ENCODE measurements around the gene TMEM100.

DNA sequence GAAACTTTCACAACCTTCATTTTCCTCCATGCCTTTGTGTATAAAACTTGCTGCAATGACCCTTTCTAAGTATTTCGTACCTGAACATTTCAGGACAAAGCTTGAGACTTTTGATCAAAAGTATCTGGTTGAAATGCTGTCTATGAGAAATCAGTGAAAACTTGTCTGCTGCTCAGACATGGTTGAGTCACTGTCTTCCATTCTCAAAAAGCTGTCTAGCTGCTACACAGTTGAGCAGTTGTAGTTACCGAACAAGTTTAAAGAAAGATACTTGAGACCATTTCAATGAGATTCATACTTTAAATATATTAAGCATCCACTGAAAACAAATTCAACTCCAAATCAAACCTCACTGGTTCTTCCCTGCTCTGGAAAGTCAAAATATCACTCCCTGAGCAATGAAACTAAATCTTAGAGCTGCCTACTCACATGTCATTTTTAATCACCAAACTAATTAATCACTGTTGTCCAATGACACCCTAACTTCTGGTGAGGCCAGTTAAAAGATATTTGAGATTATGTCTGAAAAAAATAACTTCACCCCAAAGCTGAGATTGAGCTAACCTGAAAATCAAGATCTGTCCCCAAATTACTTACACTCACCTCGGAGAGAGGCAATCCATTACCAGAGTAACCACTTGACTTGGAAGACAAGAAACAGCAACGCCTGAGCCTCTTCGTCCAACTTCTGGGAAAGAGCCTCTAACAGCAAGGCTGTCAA is 488 bp downstream of the TMEM100 start:
- TF ChIP-seq RAD21 (conservative IDR thresholded peaks at IDR 0.05) (no peak), POLR2AphosphoS5 (IDR thresholded peaks at IDR 0.05) (no peak)
- TF ChIP-seq, protein P1, sequence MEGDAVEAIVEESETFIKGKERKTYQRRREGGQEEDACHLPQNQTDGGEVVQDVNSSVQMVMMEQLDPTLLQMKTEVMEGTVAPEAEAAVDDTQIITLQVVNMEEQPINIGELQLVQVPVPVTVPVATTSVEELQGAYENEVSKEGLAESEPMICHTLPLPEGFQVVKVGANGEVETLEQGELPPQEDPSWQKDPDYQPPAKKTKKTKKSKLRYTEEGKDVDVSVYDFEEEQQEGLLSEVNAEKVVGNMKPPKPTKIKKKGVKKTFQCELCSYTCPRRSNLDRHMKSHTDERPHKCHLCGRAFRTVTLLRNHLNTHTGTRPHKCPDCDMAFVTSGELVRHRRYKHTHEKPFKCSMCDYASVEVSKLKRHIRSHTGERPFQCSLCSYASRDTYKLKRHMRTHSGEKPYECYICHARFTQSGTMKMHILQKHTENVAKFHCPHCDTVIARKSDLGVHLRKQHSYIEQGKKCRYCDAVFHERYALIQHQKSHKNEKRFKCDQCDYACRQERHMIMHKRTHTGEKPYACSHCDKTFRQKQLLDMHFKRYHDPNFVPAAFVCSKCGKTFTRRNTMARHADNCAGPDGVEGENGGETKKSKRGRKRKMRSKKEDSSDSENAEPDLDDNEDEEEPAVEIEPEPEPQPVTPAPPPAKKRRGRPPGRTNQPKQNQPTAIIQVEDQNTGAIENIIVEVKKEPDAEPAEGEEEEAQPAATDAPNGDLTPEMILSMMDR (IDR thresholded peaks at IDR 0.05; ENCODE audit: poor library complexity, severe bottlenecking) = no peak
- TF ChIP-seq, protein P2, sequence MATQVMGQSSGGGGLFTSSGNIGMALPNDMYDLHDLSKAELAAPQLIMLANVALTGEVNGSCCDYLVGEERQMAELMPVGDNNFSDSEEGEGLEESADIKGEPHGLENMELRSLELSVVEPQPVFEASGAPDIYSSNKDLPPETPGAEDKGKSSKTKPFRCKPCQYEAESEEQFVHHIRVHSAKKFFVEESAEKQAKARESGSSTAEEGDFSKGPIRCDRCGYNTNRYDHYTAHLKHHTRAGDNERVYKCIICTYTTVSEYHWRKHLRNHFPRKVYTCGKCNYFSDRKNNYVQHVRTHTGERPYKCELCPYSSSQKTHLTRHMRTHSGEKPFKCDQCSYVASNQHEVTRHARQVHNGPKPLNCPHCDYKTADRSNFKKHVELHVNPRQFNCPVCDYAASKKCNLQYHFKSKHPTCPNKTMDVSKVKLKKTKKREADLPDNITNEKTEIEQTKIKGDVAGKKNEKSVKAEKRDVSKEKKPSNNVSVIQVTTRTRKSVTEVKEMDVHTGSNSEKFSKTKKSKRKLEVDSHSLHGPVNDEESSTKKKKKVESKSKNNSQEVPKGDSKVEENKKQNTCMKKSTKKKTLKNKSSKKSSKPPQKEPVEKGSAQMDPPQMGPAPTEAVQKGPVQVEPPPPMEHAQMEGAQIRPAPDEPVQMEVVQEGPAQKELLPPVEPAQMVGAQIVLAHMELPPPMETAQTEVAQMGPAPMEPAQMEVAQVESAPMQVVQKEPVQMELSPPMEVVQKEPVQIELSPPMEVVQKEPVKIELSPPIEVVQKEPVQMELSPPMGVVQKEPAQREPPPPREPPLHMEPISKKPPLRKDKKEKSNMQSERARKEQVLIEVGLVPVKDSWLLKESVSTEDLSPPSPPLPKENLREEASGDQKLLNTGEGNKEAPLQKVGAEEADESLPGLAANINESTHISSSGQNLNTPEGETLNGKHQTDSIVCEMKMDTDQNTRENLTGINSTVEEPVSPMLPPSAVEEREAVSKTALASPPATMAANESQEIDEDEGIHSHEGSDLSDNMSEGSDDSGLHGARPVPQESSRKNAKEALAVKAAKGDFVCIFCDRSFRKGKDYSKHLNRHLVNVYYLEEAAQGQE (IDR thresholded peaks at IDR 0.05; ENCODE audit: borderline replicate concordance) = no peak
